ENCODE data around the gene ATP2B3.

DNA sequence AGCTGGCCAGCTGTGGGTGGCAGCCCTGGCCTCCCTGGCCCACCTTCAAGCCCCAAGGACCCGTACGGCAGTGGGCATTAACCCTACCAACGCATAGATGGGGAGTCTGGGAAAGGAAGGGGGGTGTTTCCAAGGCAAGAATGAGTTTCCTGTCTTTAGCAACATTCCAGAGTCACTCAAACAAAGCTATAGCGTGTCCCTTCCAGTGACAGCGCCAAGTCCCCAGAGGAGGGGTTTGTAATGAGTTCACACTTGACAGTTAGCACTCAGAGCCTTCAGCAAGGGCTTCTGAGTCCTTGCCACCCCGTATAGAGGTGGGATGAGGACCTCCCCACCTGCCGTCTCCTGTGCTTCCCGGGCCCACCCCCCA is 20.9 kb upstream of the ATP2B3 start:
- TF ChIP-seq, protein P1, sequence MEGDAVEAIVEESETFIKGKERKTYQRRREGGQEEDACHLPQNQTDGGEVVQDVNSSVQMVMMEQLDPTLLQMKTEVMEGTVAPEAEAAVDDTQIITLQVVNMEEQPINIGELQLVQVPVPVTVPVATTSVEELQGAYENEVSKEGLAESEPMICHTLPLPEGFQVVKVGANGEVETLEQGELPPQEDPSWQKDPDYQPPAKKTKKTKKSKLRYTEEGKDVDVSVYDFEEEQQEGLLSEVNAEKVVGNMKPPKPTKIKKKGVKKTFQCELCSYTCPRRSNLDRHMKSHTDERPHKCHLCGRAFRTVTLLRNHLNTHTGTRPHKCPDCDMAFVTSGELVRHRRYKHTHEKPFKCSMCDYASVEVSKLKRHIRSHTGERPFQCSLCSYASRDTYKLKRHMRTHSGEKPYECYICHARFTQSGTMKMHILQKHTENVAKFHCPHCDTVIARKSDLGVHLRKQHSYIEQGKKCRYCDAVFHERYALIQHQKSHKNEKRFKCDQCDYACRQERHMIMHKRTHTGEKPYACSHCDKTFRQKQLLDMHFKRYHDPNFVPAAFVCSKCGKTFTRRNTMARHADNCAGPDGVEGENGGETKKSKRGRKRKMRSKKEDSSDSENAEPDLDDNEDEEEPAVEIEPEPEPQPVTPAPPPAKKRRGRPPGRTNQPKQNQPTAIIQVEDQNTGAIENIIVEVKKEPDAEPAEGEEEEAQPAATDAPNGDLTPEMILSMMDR (IDR thresholded peaks at IDR 0.05; ENCODE audit: low read length), result no peak
- no peak for TF ChIP-seq EZH2 (optimal IDR thresholded peaks at IDR 0.05; ENCODE audit: low read depth, low read length)
- TF ChIP-seq EZH2phosphoT487 (IDR thresholded peaks at IDR 0.05; ENCODE audit: low read length), result no peak
